ENCODE measurements around the gene MSMB. TPM values are rescaled to one million over a fixed set of nuclear protein-coding genes. Genes with fewer than 3 reads are reported as not detected.
"Not testable (repeated sequence)": the region's sequence is repeated elsewhere in the genome, so short reads cannot be mapped to it uniquely, and the experiment has no call there.

MSMB gene, protein sequence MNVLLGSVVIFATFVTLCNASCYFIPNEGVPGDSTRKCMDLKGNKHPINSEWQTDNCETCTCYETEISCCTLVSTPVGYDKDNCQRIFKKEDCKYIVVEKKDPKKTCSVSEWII
- total RNA-seq, result 100 to 1,000 TPM in 1 of 4 donors, 10 to 100 TPM in 1, 1 to 10 TPM in 1, not detected in 1; 4.5 to 104 (median 86.9) TPM

DNA sequence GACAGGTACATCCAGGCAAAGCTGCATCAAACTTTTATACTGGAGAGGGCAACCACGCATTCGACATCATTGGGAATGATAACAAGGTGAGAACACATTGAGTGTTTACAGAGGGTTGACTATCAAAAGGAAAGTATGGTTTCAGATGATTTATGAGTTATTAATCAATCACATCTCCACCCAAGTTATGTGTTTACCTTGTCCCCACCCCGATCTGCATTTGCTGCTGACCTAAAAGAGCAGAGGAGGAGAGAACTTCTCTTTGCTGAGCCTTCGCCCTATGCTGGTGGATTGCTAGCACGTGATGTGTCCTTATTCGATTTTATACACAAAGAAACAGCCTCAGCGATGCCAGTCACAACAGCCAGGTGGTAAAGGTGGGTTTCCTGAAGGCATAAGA lies at the start of gene MSMB:
Gene MSMB, minus strand, starts transcription at position 9 of the 400 bp plus-strand sequence. CDS start 32 bp downstream, outside the sequence.
- 93% methylated on average over 7 of the region's 7 CpGs for WGBS
- no peaks in the 10 kb centered on the region for H3K27me3 ChIP-seq
- H3K4me3 ChIP-seq, result no peak within 1 kb of the TSS
- H3K27ac ChIP-seq, result no peak within 1 kb of the TSS
- H3K4me1 ChIP-seq, result no peaks in the 10 kb centered on the region
- no peak for TF ChIP-seq POLR2A (IDR thresholded peaks at IDR 0.05)
- TF ChIP-seq, protein P1, sequence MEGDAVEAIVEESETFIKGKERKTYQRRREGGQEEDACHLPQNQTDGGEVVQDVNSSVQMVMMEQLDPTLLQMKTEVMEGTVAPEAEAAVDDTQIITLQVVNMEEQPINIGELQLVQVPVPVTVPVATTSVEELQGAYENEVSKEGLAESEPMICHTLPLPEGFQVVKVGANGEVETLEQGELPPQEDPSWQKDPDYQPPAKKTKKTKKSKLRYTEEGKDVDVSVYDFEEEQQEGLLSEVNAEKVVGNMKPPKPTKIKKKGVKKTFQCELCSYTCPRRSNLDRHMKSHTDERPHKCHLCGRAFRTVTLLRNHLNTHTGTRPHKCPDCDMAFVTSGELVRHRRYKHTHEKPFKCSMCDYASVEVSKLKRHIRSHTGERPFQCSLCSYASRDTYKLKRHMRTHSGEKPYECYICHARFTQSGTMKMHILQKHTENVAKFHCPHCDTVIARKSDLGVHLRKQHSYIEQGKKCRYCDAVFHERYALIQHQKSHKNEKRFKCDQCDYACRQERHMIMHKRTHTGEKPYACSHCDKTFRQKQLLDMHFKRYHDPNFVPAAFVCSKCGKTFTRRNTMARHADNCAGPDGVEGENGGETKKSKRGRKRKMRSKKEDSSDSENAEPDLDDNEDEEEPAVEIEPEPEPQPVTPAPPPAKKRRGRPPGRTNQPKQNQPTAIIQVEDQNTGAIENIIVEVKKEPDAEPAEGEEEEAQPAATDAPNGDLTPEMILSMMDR (IDR thresholded peaks at IDR 0.05), result no peak
- no peaks in the 10 kb centered on the region for H3K9me3 ChIP-seq
- H3K36me3 ChIP-seq, result no peaks in the 10 kb centered on the region
- DNase-seq (ENCODE audit: low spot score in 2 of 2), result no peak

DNA sequence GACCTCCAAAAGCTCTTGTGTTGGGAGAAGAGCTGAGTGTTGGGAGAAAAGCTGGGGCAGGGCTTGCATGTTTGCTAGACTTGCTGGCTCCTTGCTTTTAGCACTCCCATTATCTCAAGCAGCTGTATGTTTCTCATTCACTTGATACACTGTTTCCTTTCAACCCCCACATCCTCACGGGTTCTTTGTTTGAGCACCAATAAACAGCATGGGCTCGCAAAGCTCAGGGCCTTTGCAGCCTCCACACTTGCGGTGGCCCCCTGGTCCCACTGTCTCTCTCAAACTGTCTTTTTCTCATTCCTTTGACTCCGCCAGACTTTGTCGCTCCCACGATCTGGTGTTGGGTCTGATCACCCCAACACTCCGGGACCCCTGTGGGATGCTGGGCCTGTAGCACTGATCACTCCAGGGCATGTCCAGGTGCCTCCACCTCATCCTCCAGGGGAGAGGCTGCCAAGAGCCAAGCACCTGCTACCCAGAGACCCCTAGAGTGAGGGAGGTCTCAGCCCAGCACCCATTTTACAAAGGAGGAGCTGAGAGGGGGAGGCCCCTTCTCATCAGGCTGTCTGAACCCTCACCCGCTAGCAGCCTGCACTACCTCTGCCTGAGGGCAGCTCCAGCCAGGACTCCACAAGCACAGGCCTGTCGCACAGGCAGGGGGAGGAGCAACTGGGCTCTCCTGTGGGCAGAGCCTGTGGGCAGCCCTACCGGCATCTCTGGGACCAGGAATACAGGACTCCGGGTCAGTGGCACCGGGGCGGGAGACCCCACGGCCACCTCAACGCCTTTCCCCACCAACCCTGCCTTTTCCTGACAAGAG lies 49.1 kb upstream of the MSMB start:
- H3K4me1 ChIP-seq, result no peaks in the 10 kb centered on the region
- TF ChIP-seq POLR2AphosphoS5 (IDR thresholded peaks at IDR 0.05) (no peak), POLR2A (IDR thresholded peaks at IDR 0.05) (no peak), EP300 (IDR thresholded peaks at IDR 0.05) (no peak)
- TF ChIP-seq, protein P1 (IDR thresholded peaks at IDR 0.05), result no peak
- H3K36me3 ChIP-seq, result no peaks in the 10 kb centered on the region
- no peak overlapping the region for H3K4me3 ChIP-seq
- no peaks in the 10 kb centered on the region for H3K27me3 ChIP-seq
- H3K27ac ChIP-seq, result no peak overlapping the region
- no peaks in the 10 kb centered on the region for H3K9me3 ChIP-seq
- peak in 1 of 2 donors; percentile 52 for DNase-seq (ENCODE audit: low spot score in 2 of 2)
- WGBS, result 80% methylated on average over 15 of the region's 15 CpGs

DNA sequence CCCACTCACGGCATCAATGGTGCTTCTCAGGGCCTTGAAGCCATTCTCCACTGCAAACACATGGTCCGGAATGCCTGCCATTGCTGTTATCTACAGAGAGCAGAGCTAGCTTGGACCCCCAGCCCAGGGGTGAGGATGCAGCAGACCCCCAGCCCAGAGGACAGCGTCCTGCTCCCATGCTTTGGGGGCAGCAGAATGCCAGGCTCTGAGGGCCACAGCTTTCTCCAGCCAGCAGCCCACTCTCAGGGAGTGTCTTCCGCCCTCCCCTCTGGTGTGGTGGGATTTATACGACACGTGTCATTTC lies 48.1 kb upstream of the MSMB start:
- H3K4me1 ChIP-seq, result no peaks in the 10 kb centered on the region
- no peaks in the 10 kb centered on the region for H3K36me3 ChIP-seq
- H3K4me3 ChIP-seq, result no peak overlapping the region
- WGBS, result 77% methylated on average over 3 of the region's 6 CpGs
- TF ChIP-seq POLR2AphosphoS5 (IDR thresholded peaks at IDR 0.05), result no peak
- no peak for DNase-seq (ENCODE audit: low spot score in 2 of 2)
- no peaks in the 10 kb centered on the region for H3K9me3 ChIP-seq
- no peaks in the 10 kb centered on the region for H3K27me3 ChIP-seq
- no peak overlapping the region for H3K27ac ChIP-seq

DNA sequence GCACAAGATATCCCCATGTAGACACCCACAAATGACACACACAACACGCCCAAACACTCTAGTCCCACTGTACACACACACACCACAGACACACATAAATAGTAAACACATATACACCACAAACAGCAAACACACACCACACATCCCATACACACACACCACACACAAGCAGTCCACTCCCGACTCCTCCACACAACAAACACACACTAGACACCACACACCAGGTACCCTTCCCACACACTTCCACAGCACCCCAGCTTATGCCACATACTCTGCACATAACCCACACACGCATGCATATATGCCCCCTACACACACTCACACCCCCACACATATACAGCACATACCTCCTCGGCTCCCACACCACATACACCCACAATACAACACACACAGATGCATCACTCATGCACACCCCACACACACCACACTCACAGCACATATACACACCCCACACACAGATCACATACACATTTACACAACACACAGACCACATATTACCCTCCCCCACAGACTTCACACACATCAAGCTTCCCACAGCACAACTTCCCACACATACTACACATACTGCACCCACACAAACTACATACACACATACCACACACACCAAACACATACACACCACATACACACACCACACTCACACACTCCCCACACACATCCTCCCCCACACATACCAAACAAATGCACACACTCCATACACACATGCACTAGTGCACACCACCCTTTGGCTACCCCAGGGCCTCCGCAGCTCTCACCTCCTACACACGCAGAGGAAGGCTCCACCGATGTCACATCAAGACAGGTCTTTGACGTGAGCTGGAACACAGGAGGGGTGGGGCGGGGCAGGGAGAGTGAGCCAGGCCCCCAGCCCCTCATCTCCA lies 47.5 kb upstream of the MSMB start:
- peak in 1 of 2 donors; percentile 23 for DNase-seq (ENCODE audit: low spot score in 2 of 2)
- H3K36me3 ChIP-seq, H3K27ac ChIP-seq, H3K4me1 ChIP-seq, H3K27me3 ChIP-seq, H3K4me3 ChIP-seq, H3K9me3 ChIP-seq: not testable (repeated sequence)
- 84% methylated on average over 9 of the region's 9 CpGs for WGBS

DNA sequence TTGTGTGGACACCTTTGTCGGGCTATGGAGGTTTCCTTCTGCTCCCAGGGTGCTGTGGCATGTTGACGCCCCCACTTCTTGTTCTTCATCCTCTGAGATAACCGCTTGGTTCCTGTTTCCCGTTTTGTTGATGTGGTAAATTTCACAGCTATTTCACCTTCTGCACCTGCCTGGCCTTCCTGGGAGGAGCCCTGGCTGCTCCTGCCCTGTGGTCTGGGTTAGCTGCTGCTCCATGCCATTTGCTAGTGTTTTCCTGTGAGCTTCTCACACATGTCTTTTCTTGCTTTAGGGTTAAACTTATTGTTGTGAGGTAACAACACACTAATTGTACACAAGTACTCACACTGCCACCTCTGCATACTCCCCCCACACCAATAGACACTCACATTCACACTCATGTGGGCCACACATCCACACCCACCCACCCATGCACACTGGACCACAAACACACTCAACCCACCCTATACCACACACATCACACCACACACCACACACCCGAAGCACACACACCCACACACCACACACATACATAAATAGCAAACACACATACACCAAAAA lies 46.5 kb upstream of the MSMB start:
- Histone ChIP-seq H3K4me1 (no peaks in the 10 kb centered on the region), H3K36me3 (no peaks in the 10 kb centered on the region), H3K27ac (no peak overlapping the region), H3K27me3 (no peaks in the 10 kb centered on the region), H3K4me3 (no peak overlapping the region), H3K9me3 (no peaks in the 10 kb centered on the region)
- TF ChIP-seq POLR2A (IDR thresholded peaks at IDR 0.05), result no peak
- TF ChIP-seq EP300 (IDR thresholded peaks at IDR 0.05), result no peak
- TF ChIP-seq POLR2AphosphoS5 (IDR thresholded peaks at IDR 0.05), result no peak
- TF ChIP-seq, protein P1 (IDR thresholded peaks at IDR 0.05), result no peak
- WGBS, result 38% methylated on average over 5 of the region's 5 CpGs
- peak in 1 of 2 donors; percentile 20 for DNase-seq (ENCODE audit: low spot score in 2 of 2)

Data from suprapubic skin (tissue), 4 donors.